Glomerular visceral epithelial cell (primary cell): ENCODE data around the gene OR5W2.
A peak's percentile ranks its signal among the peaks of the same experiment; 100 is the strongest.
"Not testable (repeated sequence)": the region's sequence is repeated elsewhere in the genome, so short reads cannot be mapped to it uniquely, and the experiment has no call there.

Experiments
- DNase-seq: peaks from one replicate; pipeline ENCODE4 v3.0.0-alpha.2; 2016; ENCODE audit errors: extremely low spot score

OR5W2 gene

DNA sequence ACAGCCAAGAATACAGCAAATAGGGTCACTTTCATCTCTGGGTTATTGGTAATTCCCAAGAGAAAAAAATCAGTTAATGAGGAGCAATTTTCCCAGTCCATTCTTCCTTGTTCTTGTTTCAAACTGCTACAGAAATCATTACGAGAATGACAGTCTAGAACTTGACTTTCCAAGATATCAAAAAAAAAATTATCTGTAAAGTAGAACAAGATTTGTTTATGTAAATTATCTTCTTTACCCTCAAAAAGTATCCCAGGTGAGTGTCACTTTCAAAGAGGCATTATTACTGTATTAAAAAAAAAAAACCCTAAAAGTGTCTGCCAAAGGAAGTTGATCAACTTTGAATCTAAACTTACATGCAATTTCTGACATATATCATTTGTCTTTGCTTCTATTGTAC lies at the start of gene OR5W2:
Gene OR5W2 (minus strand): TSS at position 101 of the 400 bp plus-strand sequence. CDS start 0 bp downstream, at position 101.
- no peak for DNase-seq

DNA sequence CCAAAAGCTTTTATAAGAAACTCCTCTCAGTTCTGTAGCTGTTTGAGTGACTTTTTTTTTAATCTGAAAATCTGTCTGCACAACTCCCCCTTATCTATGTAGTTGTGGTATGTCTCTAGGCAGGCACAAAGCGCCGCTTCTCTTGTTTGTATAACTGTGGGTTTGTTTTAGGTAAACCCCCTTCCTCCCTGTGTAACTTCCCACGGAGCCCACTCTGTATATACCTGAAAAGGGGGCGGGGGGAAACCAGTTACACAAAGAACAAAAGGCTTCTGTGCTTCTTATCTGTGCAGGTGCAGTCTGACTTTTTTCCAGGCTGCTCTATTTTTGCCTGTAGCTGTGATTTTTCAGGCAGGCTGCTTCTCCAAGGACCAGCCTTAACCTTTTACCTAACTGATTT lies 42.1 kb upstream of the OR5W2 start:
- DNase-seq = no peak

DNA sequence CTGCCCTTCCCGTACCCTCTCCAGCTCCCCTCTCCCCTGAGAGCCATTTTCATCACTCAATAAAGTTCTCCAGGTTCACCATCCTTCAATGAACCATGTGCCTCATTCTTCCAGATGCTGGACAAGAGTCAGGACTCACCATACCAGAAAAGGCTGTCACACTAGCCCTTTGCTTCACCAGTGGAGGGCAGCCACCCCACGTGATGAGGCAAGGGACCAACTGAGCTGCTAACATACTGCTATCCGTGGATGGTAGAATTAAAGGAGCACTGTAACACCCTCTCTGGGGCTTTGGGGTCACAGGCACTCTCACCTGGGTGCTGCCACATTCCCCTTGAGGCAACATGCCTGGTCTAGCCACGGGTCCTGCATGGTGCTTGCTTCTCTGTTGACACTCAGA lies 34.9 kb upstream of the OR5W2 start:
- no peak for DNase-seq

DNA sequence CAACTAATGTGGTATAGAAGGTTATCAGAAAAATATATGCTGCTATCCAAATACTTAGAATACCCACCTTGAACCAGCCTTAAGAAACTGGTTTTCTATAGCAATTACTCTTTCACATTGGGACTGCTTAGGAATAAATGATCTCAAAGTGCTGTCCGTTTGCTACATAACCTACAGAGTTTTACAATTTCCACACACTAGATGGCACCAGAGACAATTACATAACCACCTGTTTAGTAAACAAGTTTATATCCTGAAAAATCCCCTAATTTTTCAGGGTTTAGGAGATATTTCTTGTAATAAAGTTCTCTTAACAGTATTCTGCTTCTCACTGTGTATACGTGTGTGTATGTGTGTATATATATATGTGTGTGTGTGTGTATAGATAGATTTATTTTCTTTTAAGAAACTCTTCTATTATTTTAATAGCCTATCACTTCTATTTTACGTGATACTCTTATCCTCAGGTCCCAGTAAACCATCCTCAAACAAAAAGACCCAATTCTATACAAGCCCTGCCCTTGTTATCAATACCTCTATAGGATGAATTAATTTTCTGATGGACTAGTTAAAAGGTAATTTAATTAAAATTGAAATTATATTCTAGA lies 28.5 kb upstream of the OR5W2 start:
- peak; percentile 1 for DNase-seq

DNA sequence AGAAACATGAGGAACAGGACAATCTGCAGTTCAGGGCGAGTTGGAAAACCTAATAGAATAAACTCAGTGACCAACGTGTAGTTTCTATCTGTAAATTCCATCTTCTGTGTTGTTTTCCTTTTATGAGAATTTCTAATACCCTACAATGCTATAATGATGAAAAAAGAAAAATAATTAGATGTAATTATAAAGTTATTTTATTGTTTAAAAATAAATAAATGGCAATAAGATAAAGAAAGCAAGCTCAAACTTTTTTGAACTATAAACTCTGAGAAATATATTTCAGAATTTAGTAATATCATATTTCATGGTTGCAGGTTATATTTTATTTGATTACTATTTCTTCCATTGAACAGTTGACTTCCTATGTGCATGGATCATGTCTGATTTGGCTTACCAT lies 21.9 kb upstream of the OR5W2 start, which contains the start of gene OR5I1:
Gene OR5I1 (minus strand): TSS at position 101 of the 400 bp plus-strand sequence. CDS start 0 bp downstream, at position 101.
- DNase-seq = no peak

DNA sequence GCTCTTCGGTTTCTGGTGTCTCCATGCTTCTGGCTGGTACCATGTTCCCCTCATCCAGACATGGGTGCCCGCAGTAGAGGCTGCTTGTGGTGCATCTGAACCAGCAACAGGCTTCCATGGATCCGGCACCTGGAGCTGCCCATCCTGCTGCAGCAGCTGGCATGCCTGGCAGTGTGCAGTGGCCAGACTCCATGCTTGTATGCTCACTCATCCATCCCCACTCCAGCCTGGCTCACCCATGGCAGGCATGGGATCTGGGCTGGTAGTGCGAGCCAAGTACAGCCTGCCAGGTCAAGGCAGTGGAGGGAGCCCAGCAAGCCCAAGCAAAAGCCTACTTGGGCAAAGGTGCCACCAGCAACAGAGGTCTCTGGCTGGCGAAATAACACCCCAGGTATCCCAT lies 6.2 kb upstream of the OR5W2 start:
- DNase-seq = no peak

DNA sequence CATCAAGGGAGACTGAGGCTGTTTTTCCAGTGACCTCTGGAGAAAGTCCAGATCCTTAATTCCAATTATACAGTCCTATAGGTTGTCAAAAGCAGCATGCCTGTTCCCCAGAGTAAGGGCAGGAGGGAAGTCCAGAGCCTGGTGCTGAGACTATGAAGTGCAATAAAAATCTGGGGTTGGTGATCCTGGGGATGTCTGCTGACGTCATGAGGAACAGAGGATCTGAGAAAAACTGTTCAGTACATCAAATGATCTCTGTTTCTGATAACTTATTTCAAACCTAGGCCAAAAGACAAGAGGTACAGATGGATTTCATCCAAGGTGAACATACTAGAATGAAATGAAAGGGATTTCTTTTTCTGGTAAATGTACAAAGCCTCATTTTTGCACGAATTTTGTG lies 12.1 kb downstream of the OR5W2 start:
- DNase-seq = no peak

DNA sequence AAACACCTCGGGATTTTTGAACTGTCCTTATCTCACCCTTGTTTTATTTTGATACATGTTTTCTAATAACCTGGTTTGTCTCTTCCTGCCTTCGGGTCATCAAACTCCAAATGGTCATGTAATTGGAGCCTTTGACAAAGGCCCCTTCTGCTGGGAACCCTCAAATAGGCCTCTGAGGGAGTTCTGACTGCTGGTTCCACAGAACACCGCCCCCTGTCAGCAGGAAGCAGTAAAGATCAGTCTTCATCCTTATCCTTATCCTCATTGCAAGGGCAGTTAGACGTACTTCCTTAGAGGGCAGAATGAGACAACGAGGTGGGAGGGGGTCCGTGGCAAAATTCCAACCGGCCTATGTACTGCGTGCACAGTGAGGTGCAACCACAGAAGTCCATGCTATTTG lies 19.2 kb downstream of the OR5W2 start:
- DNase-seq = no peak

DNA sequence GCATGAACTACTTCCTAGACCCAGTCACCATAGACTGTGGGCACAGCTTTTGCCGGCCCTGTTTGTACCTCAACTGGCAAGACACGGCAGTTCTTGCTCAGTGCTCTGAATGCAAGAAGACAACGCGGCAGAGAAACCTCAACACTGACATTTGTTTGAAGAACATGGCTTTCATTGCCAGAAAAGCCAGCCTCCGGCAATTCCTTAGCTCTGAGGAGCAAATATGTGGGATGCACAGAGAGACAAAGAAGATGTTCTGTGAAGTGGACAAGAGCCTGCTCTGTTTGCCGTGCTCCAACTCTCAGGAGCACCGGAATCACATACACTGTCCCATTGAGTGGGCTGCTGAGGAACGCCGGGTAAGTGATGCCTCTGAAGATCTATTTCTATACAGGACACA lies 28.9 kb downstream of the OR5W2 start:
- DNase-seq = not testable (repeated sequence)

DNA sequence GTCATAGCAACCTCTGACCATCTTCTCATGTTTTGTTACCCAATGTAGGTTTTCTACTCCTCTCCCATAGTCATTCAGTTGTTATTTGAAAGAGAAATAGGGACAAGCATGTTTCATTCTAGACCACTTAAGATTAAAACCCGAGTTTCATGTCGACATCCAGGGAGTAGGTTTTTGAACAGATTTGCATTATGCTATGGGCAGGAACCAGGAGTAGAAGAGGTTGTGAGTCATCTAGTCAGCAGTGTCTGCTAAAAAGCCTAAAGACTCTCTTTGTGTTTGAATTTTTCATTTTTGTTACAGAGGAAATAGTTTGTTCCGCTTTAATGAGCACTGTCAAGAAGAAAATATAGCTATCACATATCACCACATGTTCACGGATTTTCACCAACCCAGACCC lies 29.4 kb downstream of the OR5W2 start:
- DNase-seq = not testable (repeated sequence)

DNA sequence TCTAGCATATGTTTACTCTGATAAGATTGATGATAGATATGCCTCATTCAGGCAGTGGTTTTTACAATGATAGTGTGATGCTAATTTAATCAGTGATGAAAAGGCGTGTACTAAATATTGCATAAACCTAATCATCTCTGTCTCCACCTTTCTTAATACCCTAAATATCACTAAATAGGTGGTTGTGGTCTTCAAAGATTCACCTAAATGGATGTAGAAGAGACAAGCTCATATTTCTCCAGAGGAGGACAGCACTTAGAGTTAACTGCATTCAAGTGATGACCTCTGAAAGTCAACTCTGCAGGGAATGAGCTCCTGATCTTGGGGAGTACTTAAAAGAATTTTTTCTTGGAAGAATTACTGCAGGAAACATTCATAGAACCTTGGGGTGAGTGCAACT lies 31.4 kb downstream of the OR5W2 start, which contains the start of gene TRIM51:
Gene TRIM51 (plus strand): TSS at position 301 of the 400 bp plus-strand sequence. CDS start 2,132 bp downstream, outside the sequence.
- not testable (repeated sequence) for DNase-seq

DNA sequence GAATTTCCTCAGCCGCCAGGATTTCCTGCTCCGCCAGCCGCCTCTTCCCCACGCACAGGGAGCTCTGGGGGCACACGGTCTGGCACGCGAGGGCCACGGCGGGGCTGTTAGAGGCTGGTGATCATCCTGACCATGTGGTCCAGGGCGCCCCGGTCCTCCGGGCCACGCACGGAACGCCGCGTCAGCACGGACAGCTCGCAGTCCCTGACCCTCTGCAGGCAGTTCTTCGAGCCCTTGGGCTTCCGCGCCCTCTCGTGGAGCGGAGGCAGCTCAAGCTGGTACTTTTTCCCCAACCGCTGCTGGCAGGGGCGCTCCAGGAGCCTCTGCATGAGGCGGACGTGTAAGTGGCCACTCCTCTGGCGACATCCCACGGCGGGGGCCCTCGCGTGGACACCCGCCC lies 41.2 kb downstream of the OR5W2 start:
- not testable (repeated sequence) for DNase-seq

DNA sequence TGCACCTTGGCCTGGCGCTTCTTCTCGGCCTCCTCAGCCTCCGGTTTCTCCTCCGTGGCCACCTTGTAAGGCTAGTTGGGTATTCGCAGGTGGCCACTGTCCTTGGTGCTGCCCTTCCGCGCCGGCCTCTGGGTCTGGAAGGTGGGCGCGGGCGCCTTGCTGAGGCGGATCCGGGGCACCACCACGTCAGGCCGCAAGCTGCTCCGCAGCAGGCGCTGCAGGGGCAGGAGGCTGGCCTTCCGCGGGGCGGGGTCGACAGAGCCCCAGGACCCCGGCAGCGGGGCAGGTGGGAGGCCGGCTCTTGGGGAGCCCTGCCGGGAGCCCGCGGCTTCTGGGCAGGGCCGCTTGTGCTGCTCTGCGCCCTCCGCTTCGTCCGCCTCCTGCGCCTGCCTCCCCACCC lies 41.7 kb downstream of the OR5W2 start:
- DNase-seq = not testable (repeated sequence)

DNA sequence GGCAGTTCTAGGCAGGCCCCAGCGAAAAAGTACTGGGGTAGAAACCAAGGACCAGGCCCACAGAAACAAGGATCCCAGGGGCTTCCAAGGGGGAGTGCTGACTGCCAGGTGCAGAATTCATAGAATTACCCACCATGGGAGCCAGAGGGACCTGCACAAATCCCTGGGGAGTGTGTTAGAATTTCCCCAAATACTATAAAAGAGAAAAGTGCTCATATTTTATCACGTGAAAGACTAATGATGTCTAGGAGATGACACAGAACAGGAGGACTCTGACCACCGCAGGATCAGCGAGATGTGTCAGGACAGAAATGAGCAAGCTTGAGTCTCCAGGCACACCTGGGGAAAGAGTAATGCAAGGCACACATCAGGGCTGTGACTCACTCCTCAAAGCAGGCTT lies 47.0 kb downstream of the OR5W2 start:
- not testable (repeated sequence) for DNase-seq
